Osteoblast (primary cell): ENCODE measurements around the gene XXYLT1. TPM values are rescaled to one million over a fixed set of nuclear protein-coding genes. Genes with fewer than 3 reads are reported as not detected.
"Not testable (repeated sequence)": the region's sequence is repeated elsewhere in the genome, so short reads cannot be mapped to it uniquely, and the experiment has no call there.

Source experiments
- DNase-seq: peaks from one replicate; pipeline ENCODE4 v3.0.0; 2011; ENCODE audit warnings: low spot score, mixed read lengths; ENCODE audit not compliant: insufficient read length; ENCODE audit errors: missing footprints
- H2AFZ ChIP-seq: 2 replicates; pipeline ENCODE4 v1.6.0; 2011; ENCODE audit warnings: mild to moderate bottlenecking, low read length
- H3K27ac ChIP-seq: 2 replicates; pipeline ENCODE4 v1.5.1; 2011; ENCODE audit warnings: mild to moderate bottlenecking, low read depth, low read length, moderate library complexity
- H3K27me3 ChIP-seq: 2 replicates; pipeline ENCODE4 v1.6.0; 2012; ENCODE audit warnings: mild to moderate bottlenecking, control low read depth, inconsistent platforms, low read length, moderate library complexity; ENCODE audit not compliant: insufficient read depth
- H3K36me3 ChIP-seq: 2 replicates; pipeline ENCODE4 v1.5.1; 2011; ENCODE audit warnings: mild to moderate bottlenecking, low read length, control low read depth, moderate library complexity; ENCODE audit not compliant: insufficient read depth
- H3K4me1 ChIP-seq: 2 replicates; pipeline ENCODE4 v1.5.1; 2011; ENCODE audit warnings: mild to moderate bottlenecking, low read length, control low read depth, moderate library complexity; ENCODE audit not compliant: insufficient read depth
- H3K4me2 ChIP-seq: 2 replicates; pipeline ENCODE4 v1.6.0; 2011; ENCODE audit warnings: mild to moderate bottlenecking, low read length; ENCODE audit not compliant: insufficient read depth
- H3K4me3 ChIP-seq: fragments of 200-600 bp; sonication (generic); 3 replicates; pipeline ENCODE4 v1.5.1; 2012; ENCODE audit warnings: mild to moderate bottlenecking, low read length, inconsistent platforms; ENCODE audit not compliant: insufficient read depth
- H3K79me2 ChIP-seq: 2 replicates; pipeline ENCODE4 v1.6.0; 2012; ENCODE audit warnings: mild to moderate bottlenecking, low read length, control low read depth, inconsistent platforms; ENCODE audit not compliant: insufficient read depth
- H3K9me3 ChIP-seq: 2 replicates; pipeline ENCODE4 v1.5.1; 2011; ENCODE audit warnings: low read depth, low read length, control low read depth
- H4K20me1 ChIP-seq: 2 replicates; pipeline ENCODE4 v1.6.0; 2012; ENCODE audit warnings: mild to moderate bottlenecking, low read length, control low read depth; ENCODE audit not compliant: insufficient read depth
- total RNA-seq: library from RNA; depleted of rRNA; stranded (reverse); fragments of >200 nt; gene quantifications from 2 replicates; pipeline ENCODE4 v1.2.3, GENCODE V29; 2012
- TF ChIP-seq, protein P1 (sequence below): IDR thresholded peaks from 2 replicates; pipeline ENCODE4 v1.5.1; 2011; ENCODE audit warnings: mild to moderate bottlenecking, low read depth, low read length, moderate library complexity; ENCODE audit errors: extremely low read depth

Gene XXYLT1
- total RNA-seq, 1 donor = 28.2 TPM

DNA sequence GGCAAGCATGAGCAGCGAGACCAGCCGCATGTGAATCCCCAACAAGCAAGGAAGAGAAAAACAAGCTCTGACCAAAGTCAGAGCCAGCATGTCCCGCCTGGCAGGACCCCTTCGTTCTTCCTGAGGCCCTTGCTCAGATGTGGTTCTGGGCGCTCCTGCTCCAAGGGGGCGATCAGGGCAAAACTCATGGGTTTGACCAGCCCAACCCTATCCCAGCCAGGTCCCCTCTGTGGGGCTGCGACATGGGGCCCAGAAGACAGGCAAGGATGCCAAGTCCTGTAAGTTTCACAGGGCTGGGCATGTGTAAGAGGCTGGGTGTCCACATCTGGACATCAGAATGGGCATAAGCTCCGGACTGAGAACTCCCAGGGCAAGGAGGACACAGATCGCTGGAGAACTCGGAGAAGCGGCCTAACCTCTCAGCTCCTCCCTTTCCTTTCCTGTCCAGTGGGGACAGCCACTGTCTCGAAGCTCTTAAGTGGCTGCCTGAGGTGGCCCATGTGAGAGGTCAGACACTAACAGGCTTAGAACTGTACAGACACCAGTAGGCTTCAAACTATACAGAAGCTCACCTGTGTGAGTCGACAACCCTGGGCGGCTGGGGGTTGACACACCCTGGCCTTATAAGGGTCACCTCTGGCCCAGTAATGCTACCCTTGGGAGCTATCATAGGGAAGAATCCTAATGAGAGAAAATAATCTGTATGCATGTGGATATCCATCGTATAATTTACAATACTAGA is 48.9 kb downstream of the XXYLT1 start:
- Histone ChIP-seq H3K9me3 (no peaks in the 10 kb centered on the region), H2AFZ (peak overlapping the region; percentile 55), H3K27me3 (no peaks in the 10 kb centered on the region), H3K4me2 (peak overlapping the region; percentile 37), H4K20me1 (no peaks in the 10 kb centered on the region), H3K4me3 (no peak overlapping the region), H3K27ac (peak overlapping the region; percentile 51), H3K79me2 (peaks cover 7% of the 10 kb centered on the region), H3K4me1 (peaks cover 28% of the 10 kb centered on the region), H3K36me3 (no peaks in the 10 kb centered on the region)
- peak; percentile 37 for DNase-seq
- TF ChIP-seq, protein P1, sequence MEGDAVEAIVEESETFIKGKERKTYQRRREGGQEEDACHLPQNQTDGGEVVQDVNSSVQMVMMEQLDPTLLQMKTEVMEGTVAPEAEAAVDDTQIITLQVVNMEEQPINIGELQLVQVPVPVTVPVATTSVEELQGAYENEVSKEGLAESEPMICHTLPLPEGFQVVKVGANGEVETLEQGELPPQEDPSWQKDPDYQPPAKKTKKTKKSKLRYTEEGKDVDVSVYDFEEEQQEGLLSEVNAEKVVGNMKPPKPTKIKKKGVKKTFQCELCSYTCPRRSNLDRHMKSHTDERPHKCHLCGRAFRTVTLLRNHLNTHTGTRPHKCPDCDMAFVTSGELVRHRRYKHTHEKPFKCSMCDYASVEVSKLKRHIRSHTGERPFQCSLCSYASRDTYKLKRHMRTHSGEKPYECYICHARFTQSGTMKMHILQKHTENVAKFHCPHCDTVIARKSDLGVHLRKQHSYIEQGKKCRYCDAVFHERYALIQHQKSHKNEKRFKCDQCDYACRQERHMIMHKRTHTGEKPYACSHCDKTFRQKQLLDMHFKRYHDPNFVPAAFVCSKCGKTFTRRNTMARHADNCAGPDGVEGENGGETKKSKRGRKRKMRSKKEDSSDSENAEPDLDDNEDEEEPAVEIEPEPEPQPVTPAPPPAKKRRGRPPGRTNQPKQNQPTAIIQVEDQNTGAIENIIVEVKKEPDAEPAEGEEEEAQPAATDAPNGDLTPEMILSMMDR = no peak

DNA sequence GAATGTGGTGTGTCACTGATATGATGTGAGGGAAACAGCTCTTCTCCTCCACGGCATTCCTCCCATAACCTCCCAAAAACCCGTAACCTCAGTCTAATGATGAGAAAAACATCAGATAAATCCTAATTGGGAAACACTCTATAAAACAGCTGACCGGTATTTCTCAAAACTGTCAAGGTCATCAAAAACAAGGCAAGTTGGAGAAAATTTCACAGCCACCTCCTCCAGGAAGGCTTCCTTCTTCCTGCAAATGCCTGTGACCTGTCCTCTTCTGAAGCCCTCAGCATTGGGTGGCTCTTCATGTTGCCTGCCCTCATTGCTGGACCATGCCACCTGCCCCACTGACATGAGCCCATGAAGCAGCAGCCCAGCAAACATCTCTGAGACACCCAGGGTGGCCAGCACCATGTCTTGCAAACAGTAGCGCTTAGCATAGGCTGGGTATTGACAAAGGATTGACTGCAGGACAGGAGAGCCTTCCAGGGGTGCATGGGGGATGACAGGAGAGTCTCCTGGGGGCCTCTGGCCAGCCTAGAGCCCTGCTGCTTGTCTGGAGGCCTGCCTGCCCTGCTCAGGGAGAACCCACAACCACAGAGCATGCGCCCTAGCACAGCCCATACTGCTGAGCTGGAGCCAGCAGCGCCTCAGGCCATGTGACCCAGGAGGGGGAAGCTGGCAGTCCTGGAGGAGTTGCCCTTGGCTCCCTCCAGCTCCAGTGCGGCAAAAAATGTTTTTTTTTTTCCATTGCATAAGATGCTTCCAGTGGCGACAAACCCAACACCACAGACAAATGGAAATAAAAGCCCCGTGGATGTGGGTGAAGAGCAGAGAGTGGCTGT is 49.7 kb downstream of the XXYLT1 start:
- Histone ChIP-seq H3K27ac (peak overlapping the region; percentile 51), H3K4me2 (peak overlapping the region; percentile 37), H3K36me3 (no peaks in the 10 kb centered on the region), H3K4me3 (no peak overlapping the region), H3K9me3 (no peaks in the 10 kb centered on the region), H3K4me1 (peaks cover 28% of the 10 kb centered on the region), H4K20me1 (no peaks in the 10 kb centered on the region), H2AFZ (peak overlapping the region; percentile 55), H3K79me2 (peaks cover 7% of the 10 kb centered on the region), H3K27me3 (no peaks in the 10 kb centered on the region)
- TF ChIP-seq, protein P1 = no peak
- DNase-seq = peak; percentile 66

DNA sequence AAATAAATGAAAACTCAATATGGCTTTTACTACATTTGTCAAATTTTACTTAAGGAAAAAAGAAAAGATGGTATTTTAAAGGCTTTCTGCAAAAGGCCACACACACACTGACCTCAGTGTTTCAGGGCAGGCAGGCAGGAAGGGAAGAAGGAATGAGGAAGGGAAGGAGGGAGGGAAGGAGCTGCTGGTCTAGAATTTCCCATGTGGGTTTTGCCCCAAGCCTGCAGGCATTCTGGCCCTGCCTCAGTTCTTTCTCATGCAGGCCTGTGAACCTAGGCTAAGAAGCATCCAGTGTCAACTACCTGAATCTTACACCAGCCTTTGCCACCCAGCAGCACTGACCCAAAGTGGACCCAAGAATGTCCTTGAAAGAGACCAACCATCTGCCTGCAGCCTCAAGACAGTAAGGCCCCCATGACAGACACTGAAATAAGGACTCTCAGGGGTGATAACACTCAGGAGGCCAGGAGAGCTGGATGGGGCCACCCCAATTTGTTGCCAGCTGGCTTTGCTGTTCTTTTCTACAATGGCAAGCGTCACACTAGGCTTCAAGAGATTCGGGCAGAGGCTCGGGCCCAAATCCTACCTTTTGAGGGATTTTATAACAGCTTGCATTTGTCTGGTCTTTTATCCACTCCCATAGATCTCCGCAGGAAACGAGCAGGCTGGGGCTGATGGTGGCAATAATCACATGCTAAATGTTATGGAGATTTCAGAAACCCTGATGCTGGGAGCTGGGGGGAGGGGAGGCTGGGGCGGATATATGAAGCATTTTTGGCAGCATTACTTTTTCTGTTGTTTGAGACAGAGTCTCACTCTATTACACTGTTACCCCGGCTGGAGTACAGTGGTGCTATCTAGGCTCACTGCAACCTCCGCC is 51.4 kb downstream of the XXYLT1 start:
- Histone ChIP-seq H3K4me3 (no peak overlapping the region), H4K20me1 (no peaks in the 10 kb centered on the region), H3K4me1 (peaks cover 28% of the 10 kb centered on the region), H3K27me3 (no peaks in the 10 kb centered on the region), H2AFZ (no peak overlapping the region), H3K36me3 (no peaks in the 10 kb centered on the region), H3K79me2 (peaks cover 7% of the 10 kb centered on the region), H3K4me2 (no peak overlapping the region), H3K9me3 (no peaks in the 10 kb centered on the region), H3K27ac (no peak overlapping the region)
- TF ChIP-seq, protein P1 = no peak
- DNase-seq = no peak

DNA sequence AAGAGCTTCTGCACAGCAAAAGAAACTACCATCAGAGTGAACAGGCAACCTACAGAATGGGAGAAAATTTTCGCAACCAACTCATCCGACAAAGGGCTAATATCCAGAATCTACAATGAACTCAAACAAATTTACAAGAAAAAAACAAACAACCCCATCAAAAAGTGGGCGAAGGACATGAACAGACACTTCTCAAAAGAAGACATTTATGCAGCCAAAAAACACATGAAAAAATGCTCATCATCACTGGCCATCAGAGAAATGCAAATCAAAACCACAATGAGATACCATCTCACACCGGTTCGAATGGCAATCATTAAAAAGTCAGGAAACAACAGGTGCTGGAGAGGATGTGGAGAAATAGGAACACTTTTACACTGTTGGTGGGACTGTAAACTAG is 52.6 kb downstream of the XXYLT1 start:
- not testable (repeated sequence) for H3K27me3 ChIP-seq, H3K9me3 ChIP-seq, H3K4me2 ChIP-seq, H3K4me3 ChIP-seq, DNase-seq, H3K36me3 ChIP-seq, H3K27ac ChIP-seq, H4K20me1 ChIP-seq, H3K79me2 ChIP-seq, H2AFZ ChIP-seq
- peaks cover 15% of the 10 kb centered on the region for H3K4me1 ChIP-seq

DNA sequence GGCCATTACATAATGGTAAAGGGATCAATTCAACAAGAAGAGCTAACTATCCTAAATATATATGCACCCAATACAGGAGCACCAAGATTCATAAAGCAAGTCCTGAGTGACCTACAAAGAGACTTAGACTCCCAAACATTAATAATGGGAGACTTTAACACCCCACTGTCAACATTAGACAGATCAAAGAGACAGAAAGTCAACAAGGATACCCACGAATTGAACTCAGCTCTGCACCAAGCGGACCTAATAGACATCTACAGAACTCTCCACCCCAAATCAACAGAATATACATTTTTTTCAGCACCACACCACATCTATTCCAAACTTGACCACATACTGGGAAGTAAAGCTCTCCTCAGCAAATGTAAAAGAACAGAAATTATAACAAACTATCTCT is 55.4 kb downstream of the XXYLT1 start:
- H2AFZ ChIP-seq, H3K27me3 ChIP-seq, H3K4me2 ChIP-seq, H4K20me1 ChIP-seq, H3K4me1 ChIP-seq, H3K79me2 ChIP-seq, H3K9me3 ChIP-seq, H3K36me3 ChIP-seq, DNase-seq, H3K27ac ChIP-seq, H3K4me3 ChIP-seq: not testable (repeated sequence)
